Activated CD8-positive, alpha-beta T cell treated with anti-CD3 and anti-CD28 coated beads for 36 hours (primary cell): ENCODE data around the gene SUSD4. TPM values are rescaled to one million over a fixed set of nuclear protein-coding genes. Genes with fewer than 3 reads are reported as not detected.

Experiments
- ATAC-seq: fragments of 200-7000 bp; cut with Tn5 transposase; one replicate; pipeline ENCODE4 v1.10.0; 2021; ENCODE audit warnings: mild to moderate bottlenecking, moderate library complexity
- CTCF ChIA-PET: fragments of 350-600 bp; sonication (Branson Sonifier 250); formaldehyde crosslinking; loops from one replicate; lab custom pipeline; 2021; ENCODE audit warnings: antibody characterized with exemption; lab: Charles Lee
- POLR2A ChIA-PET: fragments of 350-600 bp; sonication (Branson Sonifier 250); formaldehyde crosslinking; loops from one replicate; lab custom pipeline; 2021; ENCODE audit warnings: antibody characterized with exemption; lab: Charles Lee
- DNase-seq: peaks from one replicate; pipeline ENCODE4 v3.0.0-alpha.2; 2020
- H3K27ac Mint-ChIP-seq: one replicate; pipeline ENCODE4 v1.8.0; 2021; ENCODE audit warnings: mild to moderate bottlenecking, mixed read lengths
- H3K27me3 Mint-ChIP-seq: one replicate; pipeline ENCODE4 v1.8.0; 2021; ENCODE audit warnings: mixed read lengths
- H3K36me3 Mint-ChIP-seq: one replicate; pipeline ENCODE4 v1.8.0; 2021; ENCODE audit warnings: low read depth, mixed read lengths
- H3K4me1 Mint-ChIP-seq: one replicate; pipeline ENCODE4 v1.8.0; 2021; ENCODE audit warnings: low read depth, mixed read lengths
- H3K4me3 Mint-ChIP-seq: one replicate; pipeline ENCODE4 v1.8.0; 2021; ENCODE audit warnings: mild to moderate bottlenecking, moderate library complexity, mixed read lengths
- H3K9me3 Mint-ChIP-seq: one replicate; pipeline ENCODE4 v1.8.0; 2021; ENCODE audit warnings: mixed read lengths
- CTCF ChIP-seq: fragments of 200-600 bp; IDR thresholded peaks from one replicate; pipeline ENCODE4 v1.8.0; 2022; ENCODE audit warnings: antibody characterized with exemption, mild to moderate bottlenecking
- intact Hi-C: fragments of 100-400 bp; cut with micrococcal nuclease; formaldehyde crosslinking; loops from one replicate; pipeline ENCODE4 v1.10.0; 2022
- total RNA-seq, 2 experiments: library from RNA; stranded (reverse); gene quantifications; one replicate each; pipeline ENCODE4 v1.2.3, GENCODE V29; 2021

Gene SUSD4
- total RNA-seq, 2 experiments from 2014 or later: 0.29 to 0.43 TPM

GRCh38 chr1:223208164-223209076 is 155.6 kb downstream of the SUSD4 start:
- no peaks in the 10 kb centered on the region for H3K4me1 Mint-ChIP-seq
- H3K4me3 Mint-ChIP-seq: no peak overlapping the region
- H3K27me3 Mint-ChIP-seq: no peaks in the 10 kb centered on the region
- intact Hi-C loops: no loop called here
- no peaks in the 10 kb centered on the region for H3K9me3 Mint-ChIP-seq
- POLR2A ChIA-PET: no interaction called here
- H3K27ac Mint-ChIP-seq: no peak overlapping the region
- ATAC-seq (no peak), DNase-seq (no peak)
- no peaks in the 10 kb centered on the region for H3K36me3 Mint-ChIP-seq
- no peak for TF ChIP-seq CTCF
- CTCF ChIA-PET: interaction anchor here (1.1 to 2.8 kb wide), 2 partner anchors 75 to 78 kb away, joined by 4 to 11 read pairs; no protein-coding TSS in a partner anchor

GRCh38 chr1:223207293-223208066 is 156.5 kb downstream of the SUSD4 start:
- H3K9me3 Mint-ChIP-seq: no peaks in the 10 kb centered on the region
- no peak for ATAC-seq
- POLR2A ChIA-PET: no interaction called here
- no peaks in the 10 kb centered on the region for H3K4me1 Mint-ChIP-seq
- CTCF ChIA-PET: interaction anchor here (1.1 to 2.8 kb wide), 2 partner anchors 74 to 77 kb away, joined by 4 to 11 read pairs; no protein-coding TSS in a partner anchor
- intact Hi-C loops: no loop called here
- TF ChIP-seq CTCF: no peak
- H3K27ac Mint-ChIP-seq: no peak overlapping the region
- DNase-seq: no peak
- no peak overlapping the region for H3K4me3 Mint-ChIP-seq
- H3K36me3 Mint-ChIP-seq: no peaks in the 10 kb centered on the region
- no peaks in the 10 kb centered on the region for H3K27me3 Mint-ChIP-seq

GRCh38 chr1:223204424-223204823 is 159.6 kb downstream of the SUSD4 start:
- Mint-ChIP-seq H3K36me3 (no peaks in the 10 kb centered on the region), H3K9me3 (no peaks in the 10 kb centered on the region), H3K27ac (no peak overlapping the region), H3K4me1 (no peaks in the 10 kb centered on the region), H3K4me3 (no peak overlapping the region), H3K27me3 (no peaks in the 10 kb centered on the region)
- no peak for TF ChIP-seq CTCF
- ATAC-seq (no peak), DNase-seq (no peak)
- intact Hi-C loops: no loop called here
- POLR2A ChIA-PET: no interaction called here
- CTCF ChIA-PET: no interaction called here

- CTCF ChIA-PET: no interaction called here
- Mint-ChIP-seq H3K4me3 (no peak overlapping the region), H3K27ac (no peak overlapping the region), H3K4me1 (peaks cover 2% of the 10 kb centered on the region), H3K9me3 (no peaks in the 10 kb centered on the region), H3K36me3 (no peaks in the 10 kb centered on the region), H3K27me3 (no peaks in the 10 kb centered on the region)
- intact Hi-C loops: no loop called here
- no peak for TF ChIP-seq CTCF
- ATAC-seq: no peak
- DNase-seq: no peak
- POLR2A ChIA-PET: no interaction called here
Measured at GRCh38 chr1:223203694-223204093, 160.3 kb downstream of the SUSD4 start.

GRCh38 chr1:223203034-223203408 is 161.0 kb downstream of the SUSD4 start:
- no peak for DNase-seq
- Mint-ChIP-seq H3K27ac (no peak overlapping the region), H3K36me3 (no peaks in the 10 kb centered on the region), H3K27me3 (no peaks in the 10 kb centered on the region), H3K9me3 (no peaks in the 10 kb centered on the region), H3K4me1 (peaks cover 7% of the 10 kb centered on the region), H3K4me3 (no peak overlapping the region)
- ChIA-PET CTCF (no interaction called here), POLR2A (interaction anchor here (1.1 kb wide), 1 partner anchor 27 kb away, joined by 3 read pairs; no protein-coding TSS in a partner anchor)
- no peak for TF ChIP-seq CTCF
- no peak for ATAC-seq
- intact Hi-C loops: no loop called here
